Prostate gland (tissue), 2 donors: ENCODE results near the gene PGPEP1. TPM values are rescaled to one million over a fixed set of nuclear protein-coding genes. Genes with fewer than 3 reads are reported as not detected.

Source experiments
- DNase-seq: peaks from one replicate; pipeline ENCODE4 v3.0.0-alpha.2; 2019; ENCODE audit warnings: low spot score
- H3K27ac ChIP-seq, 2 donors: fragments of 200-600 bp; sonication (generic); 2 replicates each; pipeline ENCODE4 v1.5.1; 2017 to 2019
- H3K27me3 ChIP-seq: fragments of 200-600 bp; sonication (generic); replicated peaks from 2 replicates; pipeline ENCODE4 v1.5.1; 2019; ENCODE audit not compliant: insufficient read depth
- H3K36me3 ChIP-seq, 2 donors: fragments of 200-600 bp; sonication (generic); 1 replicate in 1 of 2; 2 replicates in 1 of 2; pipeline versions ENCODE4 v1.5.1 to v1.8.1; 2017 to 2019
- H3K4me1 ChIP-seq: fragments of 200-600 bp; sonication (generic); replicated peaks from 2 replicates; pipeline ENCODE4 v1.5.1; 2019
- H3K4me3 ChIP-seq, 2 donors: fragments of 200-600 bp; sonication (generic); 2 replicates each; pipeline ENCODE4 v1.5.1; 2017 to 2019
- H3K9me3 ChIP-seq: fragments of 200-600 bp; sonication (generic); 2 replicates; pipeline ENCODE4 v1.5.1; 2017
- CTCF ChIP-seq, 4 experiments: fragments of 200-600 bp in 2 of 4; fragments of 450-650 bp in 2 of 4; sonication (generic) in 2 of 4; IDR thresholded peaks; 1 replicate in 3 of 4; 2 replicates in 1 of 4; pipeline ENCODE4 v1.5.1; 2016 to 2019; ENCODE audit warnings: antibody characterized with exemption in 4 of 4, mild to moderate bottlenecking in 2 of 4, moderate library complexity in 2 of 4
- POLR2A ChIP-seq: fragments of 450-650 bp; IDR thresholded peaks from one replicate; pipeline ENCODE4 v1.6.1; 2016; ENCODE audit warnings: antibody characterized with exemption, mild to moderate bottlenecking
- POLR2AphosphoS5 ChIP-seq: sonication (generic); formaldehyde crosslinking; IDR thresholded peaks from one replicate; pipeline ENCODE4 v1.6.1; 2017; ENCODE audit warnings: antibody characterized with exemption
- WGBS: methylation state at CpG from one replicate; pipeline ENCODE4 v1.1.5; 2018; 5-methylcytosine and 5-hydroxymethylcytosine counted together
- intact Hi-C: fragments of 100-400 bp; cut with DNase I; formaldehyde crosslinking; loops from one replicate; pipeline ENCODE4 v1.14.2; 2022
- total RNA-seq, 2 donors: library from RNA; depleted of rRNA; stranded (reverse); fragments of >200 nt; gene quantifications; one replicate each; pipeline ENCODE4 v1.1.0, GENCODE V29; 2016

Gene PGPEP1
- total RNA-seq, 2 donors from 2014 or later, result 18.0 to 37.3 TPM

GRCh38 chr19:18393836-18394235, 53.4 kb downstream of the PGPEP1 start:
- Histone ChIP-seq H3K36me3 (no peaks in the 10 kb centered on the region), H3K4me1 (no peaks in the 10 kb centered on the region), H3K27ac (no peak overlapping the region), H3K9me3 (no peaks in the 10 kb centered on the region), H3K4me3 (no peak overlapping the region), H3K27me3 (no peaks in the 10 kb centered on the region)
- DNase-seq, result no peak
- no peak for TF ChIP-seq POLR2AphosphoS5
- no peak for TF ChIP-seq CTCF (IDR thresholded peaks at IDR 0.05)
- no peak for TF ChIP-seq POLR2A
- intact Hi-C loops, result loop anchor here (5.0 kb wide), 1 partner anchor 37 kb away; no protein-coding TSS in a partner anchor
- WGBS, result 58% methylated on average over 7 of the region's 7 CpGs

- Histone ChIP-seq H3K36me3 (no peaks in the 10 kb centered on the region), H3K27ac (no peak overlapping the region), H3K9me3 (no peaks in the 10 kb centered on the region), H3K4me3 (no peak overlapping the region), H3K27me3 (no peaks in the 10 kb centered on the region), H3K4me1 (peaks cover under 1% of the 10 kb centered on the region)
- WGBS, result 67% methylated on average over 35 of the region's 37 CpGs
- intact Hi-C loops, result no loop called here
- TF ChIP-seq POLR2A (no peak), POLR2AphosphoS5 (no peak), CTCF (IDR thresholded peaks at IDR 0.05) (no peak)
- no peak for DNase-seq
These were observed 56.3 kb downstream of the PGPEP1 start for GRCh38 chr19:18396471-18397241.

DNA sequence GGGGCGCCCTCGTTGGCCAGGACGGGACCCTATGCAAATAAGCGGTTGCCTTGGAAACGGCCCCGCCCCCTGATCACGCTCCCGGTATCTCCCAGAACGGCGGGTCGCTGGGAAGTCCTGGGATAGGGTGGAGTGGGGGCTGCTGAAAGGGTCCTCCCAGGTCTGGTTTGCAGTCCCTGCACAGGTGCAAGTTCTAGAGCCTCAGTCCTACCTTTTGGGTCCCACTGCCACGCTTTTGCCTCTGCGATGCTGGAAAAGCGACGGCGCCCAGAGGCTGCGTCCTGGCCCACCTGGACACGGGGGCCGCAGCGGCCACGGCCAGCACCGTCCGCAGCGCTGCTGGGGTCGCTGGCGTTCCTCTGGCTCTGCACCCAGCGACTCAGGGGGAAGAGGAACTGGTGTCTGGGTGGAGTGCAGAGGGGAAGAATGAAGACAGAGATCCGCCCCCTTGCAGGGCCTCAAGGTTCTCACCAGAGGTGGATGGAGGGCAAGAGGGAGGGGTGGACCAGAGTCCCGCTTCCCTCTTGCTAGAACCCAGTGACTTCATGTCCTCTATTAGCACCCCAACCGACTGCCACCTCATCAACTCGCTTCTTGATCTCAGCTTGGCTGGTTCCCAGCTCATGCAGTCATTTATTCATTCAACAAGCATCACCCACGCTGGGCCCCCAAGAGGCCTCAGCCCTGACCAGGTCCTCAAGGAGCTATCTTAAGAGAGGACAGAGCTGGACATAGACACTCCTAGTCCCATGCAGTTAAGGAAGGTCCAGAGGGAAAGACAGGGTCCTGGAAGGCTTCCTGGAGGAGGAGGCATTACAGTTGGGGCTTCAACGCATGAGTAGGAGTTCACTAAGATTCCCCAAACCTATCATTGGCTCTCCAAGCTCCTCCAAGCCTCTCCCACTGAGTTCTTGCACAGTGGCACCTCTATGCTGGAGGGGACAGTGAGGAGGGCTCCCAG, 57.1 kb downstream of the PGPEP1 start, which contains the start of gene LRRC25:
TSS of gene LRRC25 (minus strand) at position 381 of the 961 bp plus-strand sequence. CDS start 659 bp downstream, outside the sequence.
- no peak within 1 kb of the TSS for H3K4me3 ChIP-seq
- no peak for DNase-seq

DNA sequence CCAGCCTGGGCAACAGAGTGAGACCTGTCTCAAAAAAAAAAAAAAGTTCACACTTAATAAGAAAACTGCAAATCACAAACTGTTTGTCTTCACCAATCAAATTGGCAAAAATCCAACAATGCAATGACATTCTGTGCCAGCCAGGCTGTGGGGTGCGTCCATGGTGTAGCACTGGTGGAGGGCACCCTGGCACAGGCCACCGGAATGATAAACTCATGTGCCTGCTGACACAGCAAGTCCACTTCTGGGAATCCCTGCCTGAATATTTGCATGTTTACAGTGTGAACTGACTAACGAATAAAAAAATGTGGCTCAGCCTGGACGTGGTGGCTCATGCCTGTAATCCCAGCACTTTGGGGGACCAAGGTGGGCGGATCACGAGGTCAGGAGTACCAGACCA, 58.6 kb downstream of the PGPEP1 start:
- peak; percentile 77 for DNase-seq
- intact Hi-C loops, result no loop called here
- no peak overlapping the region for H3K4me3 ChIP-seq
- peaks cover 4% of the 10 kb centered on the region for H3K4me1 ChIP-seq
- H3K27me3 ChIP-seq, result no peaks in the 10 kb centered on the region
- H3K27ac ChIP-seq, result peak overlapping the region in 1 of 2 donors; percentile 41
- no peaks in the 10 kb centered on the region for H3K9me3 ChIP-seq
- WGBS, result 27% methylated on average over 6 of the region's 6 CpGs
- TF ChIP-seq CTCF (IDR thresholded peaks at IDR 0.05) (peak in 2 of 4 experiments; percentile 18 to 22), POLR2AphosphoS5 (peak; percentile 88), POLR2A (no peak)
- no peaks in the 10 kb centered on the region for H3K36me3 ChIP-seq

More for the DNA sequence above, 57.1 kb downstream of the PGPEP1 start, which contains the start of gene LRRC25:
- intact Hi-C loops, result no loop called here
- TF ChIP-seq POLR2A, result peak; percentile 24
- no peak for TF ChIP-seq CTCF (IDR thresholded peaks at IDR 0.05)
- TF ChIP-seq POLR2AphosphoS5, result no peak
- Histone ChIP-seq H3K9me3 (no peaks in the 10 kb centered on the region), H3K27ac (peak within 1 kb of the TSS in 1 of 2 donors; percentile 20), H3K36me3 (no peaks in the 10 kb centered on the region), H3K27me3 (no peaks in the 10 kb centered on the region), H3K4me1 (peaks cover 4% of the 10 kb centered on the region)
- WGBS, result 16% methylated on average over 33 of the region's 33 CpGs
